HepG2 (cell line): ENCODE measurements around the gene TLE5. TPM values are rescaled to one million over a fixed set of nuclear protein-coding genes. Genes with fewer than 3 reads are reported as not detected.

Experiments
- ATAC-seq: fragments of 200-7000 bp; cut with Tn5 transposase; 3 replicates; pipeline ENCODE4 v1.9.1; 2020; ENCODE audit warnings: mild to moderate bottlenecking, moderate library complexity
- BruUV-seq: library from RNA; stranded (reverse); fragments of 400-500 nt; replicated peaks from 2 replicates; lab custom pipeline; 2021; lab: Mats Ljungman, UMichigan
- CTCF ChIA-PET: fragments of 300-600 bp; formaldehyde crosslinking; extraction: SDS; loops from one replicate; lab custom pipeline; 2021; ENCODE audit warnings: low total read pairs, inconsistent platforms, low intra/inter-chr PET ratio; lab: Yijun Ruan, JAX
- POLR2A ChIA-PET: fragments of 350-600 bp; sonication (Branson Sonifier 250); formaldehyde crosslinking; loops from one replicate; lab custom pipeline; 2020; ENCODE audit warnings: antibody characterized with exemption, inconsistent platforms; lab: Yijun Ruan, JAX
- DNase-seq: peaks from one replicate; pipeline ENCODE4 v3.0.0-alpha.2; 2015; ENCODE audit warnings: low spot score
- FAIRE-seq: peaks from 3 replicates; lab custom pipeline; 2011; peaks lifted over from hg19 to GRCh38; lab: Jason Lieb, UNC
- H2AFZ ChIP-seq: one replicate; pipeline ENCODE4 v1.6.1; 2011; ENCODE audit warnings: low read length, inconsistent platforms
- H3K27ac ChIP-seq: fragments of 300-600 bp; 3 replicates; pipeline ENCODE4 v1.8.0; 2011; ENCODE audit warnings: mixed run types, mild to moderate bottlenecking, mixed read lengths, low read length, inconsistent platforms; ENCODE audit not compliant: insufficient read depth; ENCODE audit errors: extremely low read length
- H3K27me3 ChIP-seq, 2 experiments: fragments of 200-600 bp in 1 of 2; 2 replicates in 1 of 2; 3 replicates in 1 of 2; pipeline versions ENCODE4 v1.6.0 to v1.8.0; 2011; ENCODE audit warnings: low read length in 2 of 2, mild to moderate bottlenecking in 2 of 2, moderate library complexity in 2 of 2, inconsistent platforms in 1 of 2; ENCODE audit not compliant: insufficient read depth in 2 of 2, control insufficient read depth in 1 of 2
- H3K36me3 ChIP-seq, 2 experiments: fragments of 200-600 bp in 1 of 2; replicated peaks in 1 of 2; 2 replicates in 1 of 2; 3 replicates in 1 of 2; pipeline versions ENCODE4 v1.5.1 to v1.8.0; 2011; ENCODE audit warnings: low read length in 2 of 2, inconsistent platforms in 1 of 2; ENCODE audit not compliant: insufficient read depth in 2 of 2, control insufficient read depth in 1 of 2
- H3K4me1 ChIP-seq: 2 replicates; pipeline ENCODE4 v1.5.1; 2012; ENCODE audit warnings: low read length, inconsistent platforms; ENCODE audit not compliant: insufficient read depth
- H3K4me2 ChIP-seq: 2 replicates; pipeline ENCODE4 v1.6.0; 2011; ENCODE audit warnings: low read depth, low read length, inconsistent platforms
- H3K4me3 ChIP-seq, 3 experiments: fragments of 200-600 bp in 1 of 3; sonication (generic), shearing (Covaris generic) in 1 of 3; replicated peaks in 1 of 3; 2 replicates each; pipeline ENCODE4 v1.5.1; 2011 to 2016; ENCODE audit warnings: low read length in 3 of 3, inconsistent platforms in 2 of 3, low read depth in 2 of 3, mild to moderate bottlenecking in 2 of 3, control low read depth in 1 of 3, mixed read lengths in 1 of 3; ENCODE audit not compliant: insufficient read depth in 1 of 3
- H3K79me2 ChIP-seq: one replicate; pipeline ENCODE4 v1.6.1; 2011; ENCODE audit warnings: low read length, inconsistent platforms; ENCODE audit not compliant: insufficient read depth
- H3K9ac ChIP-seq: 2 replicates; pipeline ENCODE4 v1.6.0; 2011; ENCODE audit warnings: mild to moderate bottlenecking, low read depth, low read length, inconsistent platforms; ENCODE audit not compliant: insufficient read depth
- H3K9me3 ChIP-seq: 2 replicates; pipeline ENCODE4 v1.5.1; 2012; ENCODE audit warnings: mild to moderate bottlenecking, low read length
- H4K20me1 ChIP-seq: 2 replicates; pipeline ENCODE4 v1.6.0; 2011; ENCODE audit warnings: inconsistent platforms, mild to moderate bottlenecking, low read length, moderate library complexity; ENCODE audit not compliant: insufficient read depth
- GFI1 ChIP-seq: sonication (generic); formaldehyde crosslinking; IDR thresholded peaks from 2 replicates; pipeline ENCODE4 v1.5.0; 2020; ENCODE audit warnings: missing genetic modification reagents, mild to moderate bottlenecking, borderline replicate concordance
- RERE ChIP-seq: IDR thresholded peaks from 2 replicates; pipeline ENCODE4 v1.6.1; 2016; ENCODE audit warnings: low read depth, missing genetic modification reagents, missing compliant biosample characterization
- ZNF768 ChIP-seq: sonication (generic); formaldehyde crosslinking; IDR thresholded peaks from 2 replicates; pipeline ENCODE4 v1.4.0; 2020; ENCODE audit warnings: missing genetic modification reagents
- ZUFSP ChIP-seq: sonication (generic); formaldehyde crosslinking; IDR thresholded peaks from 2 replicates; pipeline ENCODE4 v1.9.0; 2021; ENCODE audit warnings: missing genetic modification reagents, mild to moderate bottlenecking, borderline replicate concordance
- WGBS: methylation state at CpG from one replicate; pipeline ENCODE4 v1.1.6; 2017; ENCODE audit warnings: low lambda C conversion rate; 5-methylcytosine and 5-hydroxymethylcytosine counted together
- in situ Hi-C: cut with HindIII; loops from 2 replicates; pipeline ENCODE4 v1.10.0; 2017; ENCODE audit warnings: low pct_unique_long_range_greater_than_20kb; ENCODE audit not compliant: extremely low pct_ligation_motif_present
- intact Hi-C: fragments of 100-400 bp; cut with micrococcal nuclease; formaldehyde crosslinking; loops from one replicate; pipeline ENCODE4 v1.10.0; 2022; ENCODE audit not compliant: unreplicated experiment
- polyA plus RNA-seq, 8 experiments: library from polyadenylated mRNA; depleted of rRNA in 3 of 8; stranded (reverse) in 7 of 8; unstranded in 1 of 8; fragments of >200 nt; fragmentation: Illumina TruSeq in 4 of 8; extraction: Trizol in 4 of 8; gene quantifications; 2 replicates each; pipeline versions ENCODE4 v1.2.1 to v1.2.3, GENCODE V29; 2011 to 2016; ENCODE audit warnings: low read depth in 4 of 8, missing spikeins in 1 of 8, mixed read lengths in 1 of 8; ENCODE audit not compliant: insufficient read depth in 1 of 8
- total RNA-seq, 5 experiments: library from RNA; depleted of rRNA; stranded (reverse); fragments of >200 nt; fragmentation: Illumina TruSeq; extraction: Trizol; gene quantifications; 2 replicates each; pipeline ENCODE4 v1.2.3, GENCODE V29; 2016; ENCODE audit warnings: low read depth in 1 of 5

TLE5 gene
- total and polyA plus RNA-seq, 2 of the 13 experiments (the other 11 are each of a cell fraction or from before 2014, with no cell fraction given): 62.8 to 189 TPM

GRCh38 chr19:3082331-3082730, 20.0 kb upstream of the TLE5 start:
- FAIRE-seq: no peak
- Histone ChIP-seq H3K4me3 (no peak overlapping the region), H3K79me2 (no peaks in the 10 kb centered on the region), H3K27me3 (peaks cover 0 to 4% of the 10 kb centered on the region in 2 experiments; a peak in 1 of 5 replicates), H3K4me2 (no peak overlapping the region), H2AFZ (no peak overlapping the region), H3K4me1 (peaks cover 18% of the 10 kb centered on the region)
- WGBS: 85% methylated on average over 10 of the region's 10 CpGs
- in situ Hi-C loops: no loop called here
- no peak for DNase-seq
- CTCF ChIA-PET: no interaction called here
- TF ChIP-seq RERE (CRISPR knock-in tag) (no peak), ZUFSP (CRISPR knock-in tag) (no peak), GFI1 (no peak), ZNF768 (CRISPR knock-in tag) (peak; percentile 94)
- TF ChIP-seq, all 625 proteins: peak for 1
- ATAC-seq: no peak
- POLR2A ChIA-PET: interaction anchor here (1.2 kb wide), 1 partner anchor 13 kb away, joined by 3 read pairs; no protein-coding TSS in a partner anchor
- H4K20me1 ChIP-seq: no peaks in the 10 kb centered on the region
- no peaks in the 10 kb centered on the region for H3K9me3 ChIP-seq
- H3K9ac ChIP-seq: no peak overlapping the region
- H3K36me3 ChIP-seq: no peaks in the 10 kb centered on the region
- intact Hi-C loops: no loop called here
- BruUV-seq: no TSS peak
- H3K27ac ChIP-seq: no peak overlapping the region
